Thyroid gland (tissue), 4 donors: ENCODE data around the gene LDB2.

Experiments used
- CTCF ChIP-seq, 6 experiments: fragments of 200-600 bp in 3 of 6; fragments of 450-650 bp in 3 of 6; sonication (generic) in 3 of 6; IDR thresholded peaks; one replicate each; pipeline ENCODE4 v1.5.1; 2016 to 2019; ENCODE audit warnings: antibody characterized with exemption in 6 of 6, mild to moderate bottlenecking in 2 of 6, inconsistent platforms in 1 of 6, moderate library complexity in 1 of 6
- POLR2A ChIP-seq, 2 donors: fragments of 450-650 bp; IDR thresholded peaks; one replicate each; pipeline ENCODE4 v1.6.1; 2017; ENCODE audit warnings: antibody characterized with exemption in 2 of 2, mild to moderate bottlenecking in 2 of 2, moderate library complexity in 1 of 2

GRCh38 chr4:16916031-16916430 lies 17.6 kb upstream of the LDB2 start:
- TF ChIP-seq POLR2A (IDR thresholded peaks at IDR 0.05) = no peak
- TF ChIP-seq CTCF (IDR thresholded peaks at IDR 0.05) = no peak
